Uterus (tissue), 2 donors: ENCODE measurements around the gene SLC6A4.

Experiments used
- POLR2A ChIP-seq, 2 donors: fragments of 450-650 bp; IDR thresholded peaks; one replicate each; pipeline ENCODE4 v1.6.1; 2016; ENCODE audit warnings: antibody characterized with exemption in 2 of 2, mild to moderate bottlenecking in 1 of 2, moderate library complexity in 1 of 2
- TF ChIP-seq, protein P1 (sequence below), 4 experiments: fragments of 200-600 bp in 2 of 4; fragments of 450-650 bp in 2 of 4; sonication (generic) in 2 of 4; IDR thresholded peaks; one replicate each; pipeline ENCODE4 v1.5.1; 2016 to 2019; ENCODE audit warnings: antibody characterized with exemption in 4 of 4, mild to moderate bottlenecking in 2 of 4, moderate library complexity in 1 of 4

DNA sequence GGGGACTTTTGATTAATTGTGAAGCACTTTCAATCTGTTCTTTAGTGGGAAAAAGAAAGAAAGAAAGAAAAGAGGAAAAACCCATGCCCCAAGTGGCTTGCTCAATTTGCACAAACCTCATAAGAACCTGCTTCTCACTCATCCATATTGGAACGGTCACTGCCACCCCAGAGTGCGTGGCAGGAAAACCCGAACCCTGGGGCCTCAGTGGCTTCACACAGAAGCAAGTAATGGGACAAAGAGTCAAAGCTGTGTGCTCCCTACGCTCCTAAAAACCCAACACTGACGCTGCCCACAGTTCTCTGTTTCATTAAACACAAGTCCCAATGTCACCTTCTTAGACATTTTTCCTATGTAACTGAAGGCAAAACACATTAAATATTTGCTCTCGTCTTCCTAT is 1.2 kb downstream of the SLC6A4 start:
- TF ChIP-seq, protein P1, sequence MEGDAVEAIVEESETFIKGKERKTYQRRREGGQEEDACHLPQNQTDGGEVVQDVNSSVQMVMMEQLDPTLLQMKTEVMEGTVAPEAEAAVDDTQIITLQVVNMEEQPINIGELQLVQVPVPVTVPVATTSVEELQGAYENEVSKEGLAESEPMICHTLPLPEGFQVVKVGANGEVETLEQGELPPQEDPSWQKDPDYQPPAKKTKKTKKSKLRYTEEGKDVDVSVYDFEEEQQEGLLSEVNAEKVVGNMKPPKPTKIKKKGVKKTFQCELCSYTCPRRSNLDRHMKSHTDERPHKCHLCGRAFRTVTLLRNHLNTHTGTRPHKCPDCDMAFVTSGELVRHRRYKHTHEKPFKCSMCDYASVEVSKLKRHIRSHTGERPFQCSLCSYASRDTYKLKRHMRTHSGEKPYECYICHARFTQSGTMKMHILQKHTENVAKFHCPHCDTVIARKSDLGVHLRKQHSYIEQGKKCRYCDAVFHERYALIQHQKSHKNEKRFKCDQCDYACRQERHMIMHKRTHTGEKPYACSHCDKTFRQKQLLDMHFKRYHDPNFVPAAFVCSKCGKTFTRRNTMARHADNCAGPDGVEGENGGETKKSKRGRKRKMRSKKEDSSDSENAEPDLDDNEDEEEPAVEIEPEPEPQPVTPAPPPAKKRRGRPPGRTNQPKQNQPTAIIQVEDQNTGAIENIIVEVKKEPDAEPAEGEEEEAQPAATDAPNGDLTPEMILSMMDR (IDR thresholded peaks at IDR 0.05), result no peak
- no peak for TF ChIP-seq POLR2A (IDR thresholded peaks at IDR 0.05)
